NCI-H748 (cell line): ENCODE measurements around the gene SULT2A1.
"Not testable (repeated sequence)": the region's sequence is repeated elsewhere in the genome, so short reads cannot be mapped to it uniquely, and the experiment has no call there.

Experiments
- DNase-seq: peaks from one replicate; lab custom pipeline; 2025; ENCODE audit not compliant: unreplicated experiment; lab: John Stamatoyannopoulos, UW

The SULT2A1 gene

GRCh38 chr19:47886010-47886559 is at the start of gene SULT2A1:
SULT2A1 (minus strand) TSS chr19:47886315; CDS start chr19:47886257, 58 bp downstream.
- DNase-seq = no peak

- DNase-seq = not testable (repeated sequence)
Observed at GRCh38 chr19:47928581-47928980, 42.5 kb upstream of the SULT2A1 start.

GRCh38 chr19:47920107-47920506 is 34.0 kb upstream of the SULT2A1 start:
- not testable (repeated sequence) for DNase-seq

- not testable (repeated sequence) for DNase-seq
Observed at GRCh38 chr19:47910191-47910590, 24.1 kb upstream of the SULT2A1 start.

GRCh38 chr19:47909350-47909749 is 23.2 kb upstream of the SULT2A1 start:
- not testable (repeated sequence) for DNase-seq

- no peak for DNase-seq
Observed at GRCh38 chr19:47901370-47901769, 15.3 kb upstream of the SULT2A1 start.

- DNase-seq = no peak
Observed at GRCh38 chr19:47899335-47899734, 13.2 kb upstream of the SULT2A1 start.

GRCh38 chr19:47897861-47898260 is 11.7 kb upstream of the SULT2A1 start:
- DNase-seq = no peak

GRCh38 chr19:47896773-47897172 is 10.7 kb upstream of the SULT2A1 start:
- no peak for DNase-seq

- DNase-seq = no peak
Observed at GRCh38 chr19:47896019-47896418, 9.9 kb upstream of the SULT2A1 start.

GRCh38 chr19:47895165-47895782 is 9.2 kb upstream of the SULT2A1 start:
- no peak for DNase-seq

GRCh38 chr19:47891923-47892666 is 6.0 kb upstream of the SULT2A1 start:
- no peak for DNase-seq

- DNase-seq = no peak
Observed at GRCh38 chr19:47891622-47891922, 5.5 kb upstream of the SULT2A1 start.

GRCh38 chr19:47890865-47891621 is 4.9 kb upstream of the SULT2A1 start:
- no peak for DNase-seq

- DNase-seq = no peak
Observed at GRCh38 chr19:47885067-47885463, 1.1 kb downstream of the SULT2A1 start.

GRCh38 chr19:47882890-47883289 is 3.2 kb downstream of the SULT2A1 start:
- DNase-seq = no peak

- no peak for DNase-seq
Observed at GRCh38 chr19:47881757-47882156, 4.4 kb downstream of the SULT2A1 start.

GRCh38 chr19:47879385-47879784 is 6.7 kb downstream of the SULT2A1 start:
- not testable (repeated sequence) for DNase-seq

GRCh38 chr19:47878906-47879305 is 7.2 kb downstream of the SULT2A1 start:
- no peak for DNase-seq

- no peak for DNase-seq
Observed at GRCh38 chr19:47865166-47865565, 20.9 kb downstream of the SULT2A1 start.

- peak; percentile 67 for DNase-seq
Observed at GRCh38 chr19:47863514-47863936, 22.6 kb downstream of the SULT2A1 start.

- DNase-seq = no peak
Observed at GRCh38 chr19:47861630-47862029, 24.5 kb downstream of the SULT2A1 start.
